Measurements from ENCODE around the gene QRSL1.

DNA sequence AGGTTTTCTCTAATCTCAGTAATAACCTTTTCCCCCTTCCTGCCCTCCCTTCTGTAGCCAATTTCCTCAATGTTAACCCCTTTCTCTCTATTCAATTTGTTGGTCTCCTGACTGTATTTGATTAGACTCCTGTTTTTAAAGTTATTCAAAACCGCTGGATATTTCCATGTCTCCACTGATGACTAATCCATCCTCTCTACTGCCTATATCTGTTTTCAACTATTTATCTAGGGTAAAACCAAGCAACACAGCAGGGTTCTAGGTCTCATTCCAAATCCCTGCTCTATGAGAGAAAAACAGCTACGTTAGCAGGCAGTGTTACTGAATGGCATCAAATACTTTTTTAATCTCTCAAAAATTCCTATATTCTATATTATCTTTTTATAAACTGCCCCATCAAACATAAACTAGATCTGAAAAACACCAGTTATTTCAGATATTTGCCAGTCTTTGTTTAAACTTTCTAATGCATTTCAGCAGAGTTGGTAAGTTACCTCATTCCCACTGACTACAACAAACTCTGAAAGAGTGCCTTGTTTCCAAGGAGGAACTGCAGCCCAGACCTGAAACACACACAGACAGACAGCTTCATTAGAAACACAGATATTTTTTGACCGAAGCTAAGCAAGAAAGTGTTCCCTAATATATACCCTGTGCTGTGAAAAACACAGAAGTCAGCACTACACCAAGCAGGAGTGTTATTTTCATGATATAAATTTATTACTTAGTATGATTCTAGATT is 8.3 kb upstream of the QRSL1 start:
- TF ChIP-seq POLR2AphosphoS5 (IDR thresholded peaks at IDR 0.05) = no peak
- TF ChIP-seq EP300 (conservative IDR thresholded peaks at IDR 0.05; ENCODE audit: poor library complexity, severe bottlenecking) = no peak
- TF ChIP-seq, protein P1, sequence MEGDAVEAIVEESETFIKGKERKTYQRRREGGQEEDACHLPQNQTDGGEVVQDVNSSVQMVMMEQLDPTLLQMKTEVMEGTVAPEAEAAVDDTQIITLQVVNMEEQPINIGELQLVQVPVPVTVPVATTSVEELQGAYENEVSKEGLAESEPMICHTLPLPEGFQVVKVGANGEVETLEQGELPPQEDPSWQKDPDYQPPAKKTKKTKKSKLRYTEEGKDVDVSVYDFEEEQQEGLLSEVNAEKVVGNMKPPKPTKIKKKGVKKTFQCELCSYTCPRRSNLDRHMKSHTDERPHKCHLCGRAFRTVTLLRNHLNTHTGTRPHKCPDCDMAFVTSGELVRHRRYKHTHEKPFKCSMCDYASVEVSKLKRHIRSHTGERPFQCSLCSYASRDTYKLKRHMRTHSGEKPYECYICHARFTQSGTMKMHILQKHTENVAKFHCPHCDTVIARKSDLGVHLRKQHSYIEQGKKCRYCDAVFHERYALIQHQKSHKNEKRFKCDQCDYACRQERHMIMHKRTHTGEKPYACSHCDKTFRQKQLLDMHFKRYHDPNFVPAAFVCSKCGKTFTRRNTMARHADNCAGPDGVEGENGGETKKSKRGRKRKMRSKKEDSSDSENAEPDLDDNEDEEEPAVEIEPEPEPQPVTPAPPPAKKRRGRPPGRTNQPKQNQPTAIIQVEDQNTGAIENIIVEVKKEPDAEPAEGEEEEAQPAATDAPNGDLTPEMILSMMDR (IDR thresholded peaks at IDR 0.05; ENCODE audit: poor library complexity, severe bottlenecking) = no peak
- TF ChIP-seq RAD21 (conservative IDR thresholded peaks at IDR 0.05) = no peak

All from neural cell (in vitro differentiated cells).